K562 (cell line): Measurements from ENCODE around the gene PDZRN4. TPM values are rescaled to one million over a fixed set of nuclear protein-coding genes. Genes with fewer than 3 reads are reported as not detected.

Source experiments
- ATAC-seq: fragments of 200-7000 bp; cut with Tn5 transposase; 3 replicates; pipeline ENCODE4 v1.9.1; 2020; ENCODE audit warnings: moderate library complexity
- BruUV-seq: library from RNA; stranded (reverse); fragments of 400-500 nt; replicated peaks from 2 replicates; lab custom pipeline; 2021; lab: Mats Ljungman, UMichigan
- CTCF ChIA-PET: fragments of 300-600 bp; formaldehyde crosslinking; extraction: SDS; loops from one replicate; lab custom pipeline; 2021; ENCODE audit warnings: low intra/inter-chr PET ratio; lab: Yijun Ruan, JAX
- POLR2A ChIA-PET: fragments of 300-600, 350-650 bp; sonication (Branson Sonifier 250); formaldehyde crosslinking; extraction: SDS; loops from one replicate; lab custom pipeline; 2021; ENCODE audit warnings: antibody characterized with exemption, inconsistent platforms; lab: Yijun Ruan, JAX
- DNase-seq, 4 experiments: peaks; one replicate each; pipeline versions ENCODE4 v3.0.0 to v3.0.0-alpha.2; 2011 to 2018; ENCODE audit warnings: low spot score in 3 of 4, mixed read lengths in 3 of 4; ENCODE audit errors: extremely low read depth in 1 of 4
- FAIRE-seq: peaks from 2 replicates; lab custom pipeline; 2011; peaks lifted over from hg19 to GRCh38; lab: Jason Lieb, UNC
- H2AFZ ChIP-seq: 2 replicates; pipeline ENCODE4 v1.6.0; 2011; ENCODE audit warnings: low read depth, low read length, control low read depth, inconsistent platforms
- H3K27ac ChIP-seq: fragments of 200-600 bp; 3 replicates; pipeline ENCODE4 v1.8.0; 2011; ENCODE audit warnings: low read depth, mild to moderate bottlenecking, control low read depth, inconsistent platforms, low read length, moderate library complexity, mixed read lengths; ENCODE audit errors: extremely low read depth
- H3K27me3 ChIP-seq, 2 experiments: fragments of 300-600 bp in 1 of 2; 2 replicates in 1 of 2; 3 replicates in 1 of 2; pipeline versions ENCODE4 v1.6.0 to v1.8.0; 2011; ENCODE audit warnings: inconsistent platforms in 2 of 2, low read length in 2 of 2, mild to moderate bottlenecking in 1 of 2, mixed read lengths in 1 of 2, moderate library complexity in 1 of 2; ENCODE audit not compliant: control insufficient read depth in 2 of 2, insufficient read depth in 2 of 2
- H3K36me3 ChIP-seq: fragments of 300-600 bp; 3 replicates; pipeline ENCODE4 v1.8.0; 2011; ENCODE audit warnings: mild to moderate bottlenecking, low read length, inconsistent platforms; ENCODE audit not compliant: control insufficient read depth, insufficient read depth
- H3K4me1 ChIP-seq, 2 experiments: fragments of 200-600 bp in 1 of 2; replicated peaks in 1 of 2; 2 replicates in 1 of 2; 3 replicates in 1 of 2; pipeline versions ENCODE4 v1.5.1 to v1.8.0; 2011; ENCODE audit warnings: inconsistent platforms in 2 of 2, low read length in 2 of 2, mild to moderate bottlenecking in 1 of 2, mixed read lengths in 1 of 2, moderate library complexity in 1 of 2; ENCODE audit not compliant: control insufficient read depth in 2 of 2, insufficient read depth in 2 of 2
- H3K4me2 ChIP-seq: 2 replicates; pipeline ENCODE4 v1.6.1; 2011; ENCODE audit warnings: low read length, control low read depth, inconsistent platforms, mixed read lengths; ENCODE audit not compliant: insufficient read depth
- H3K4me3 ChIP-seq: fragments of 200-600 bp; sonication (generic), shearing (Covaris generic); 2 replicates; pipeline ENCODE4 v1.5.1; 2016; ENCODE audit warnings: control low read depth, inconsistent platforms
- H3K79me2 ChIP-seq: fragments of 200-600 bp; 3 replicates; pipeline ENCODE4 v1.8.0; 2011; ENCODE audit warnings: low read length, inconsistent platforms; ENCODE audit not compliant: control insufficient read depth, insufficient read depth
- H3K9ac ChIP-seq, 2 experiments: 2 replicates each; pipeline versions ENCODE4 v1.6.0 to v1.6.1; 2011; ENCODE audit warnings: low read depth in 2 of 2, low read length in 2 of 2, control low read depth in 1 of 2, inconsistent platforms in 1 of 2, mild to moderate bottlenecking in 1 of 2, mixed read lengths in 1 of 2; ENCODE audit not compliant: insufficient read depth in 1 of 2
- H3K9me1 ChIP-seq: one replicate; pipeline ENCODE4 v1.6.0; 2011; ENCODE audit warnings: inconsistent platforms, mild to moderate bottlenecking, low read length, moderate library complexity; ENCODE audit not compliant: control insufficient read depth, insufficient read depth
- H3K9me3 ChIP-seq: replicated peaks from 2 replicates; pipeline ENCODE4 v1.5.1; 2011; ENCODE audit warnings: low read depth, low read length, inconsistent platforms; ENCODE audit not compliant: control insufficient read depth, insufficient read depth
- H4K20me1 ChIP-seq: replicated peaks from 2 replicates; pipeline ENCODE4 v1.6.1; 2011; ENCODE audit warnings: low read length, inconsistent platforms, mixed read lengths; ENCODE audit not compliant: control insufficient read depth, insufficient read depth
- POLR2A ChIP-seq: fragments of 450-650 bp; conservative IDR thresholded peaks from 2 replicates; pipeline ENCODE4 v1.6.1; 2016
- SRSF3 ChIP-seq: fragments of 200-400 bp; formaldehyde crosslinking; IDR thresholded peaks from 2 replicates; pipeline ENCODE4 v1.6.1; 2016; ENCODE audit warnings: mild to moderate bottlenecking, low read length, moderate library complexity; ENCODE audit not compliant: insufficient read depth
- XRCC3 ChIP-seq: fragments of 450-650 bp; IDR thresholded peaks from 2 replicates; pipeline ENCODE4 v1.6.1; 2017; ENCODE audit warnings: mild to moderate bottlenecking, moderate library complexity
- ZNF583 ChIP-seq: fragments of 250-450 bp; sonication (Bioruptor Pico); IDR thresholded peaks from 2 replicates; pipeline ENCODE4 v1.4.0; 2020
- WGBS: fragments of 100-300 bp; shearing (Covaris generic); methylation state at CpG from one replicate; pipeline ENCODE4 v1.1.6; 2016; ENCODE audit warnings: low coverage, mixed read lengths; ENCODE audit not compliant: insufficient coverage; ENCODE audit errors: missing lambda C conversion rate; 5-methylcytosine and 5-hydroxymethylcytosine counted together
- in situ Hi-C: fragments of 300-500 bp; cut with MboI; formaldehyde crosslinking; loops from 4 replicates; pipeline ENCODE4 v1.15.0; 2018; ENCODE audit warnings: inconsistent platforms, mixed read lengths
- intact Hi-C: fragments of 100-400 bp; cut with micrococcal nuclease; formaldehyde crosslinking; loops from 2 replicates; pipeline ENCODE4 v1.14.2; 2022
- polyA plus RNA-seq, 8 experiments: library from polyadenylated mRNA; depleted of rRNA in 4 of 8; stranded (reverse) in 5 of 8; unstranded in 3 of 8; fragments of >200 nt; fragmentation: Nextera tagmentation in 2 of 8; fragmentation: Illumina TruSeq in 1 of 8; extraction: Ambion mirVana in 2 of 8; extraction: Trizol in 1 of 8; gene quantifications; 2 replicates each; pipeline versions ENCODE4 v1.2.1 to v1.2.3, GENCODE V29; 2011 to 2014; ENCODE audit warnings: inconsistent platforms in 1 of 8, missing spikeins in 1 of 8
- total RNA-seq, 7 experiments: library from RNA; depleted of rRNA in 6 of 7; stranded (reverse); fragments of >200 nt in 6 of 7; fragmentation: Illumina TruSeq in 2 of 7; extraction: Trizol in 2 of 7; gene quantifications; 2 replicates each; pipeline versions ENCODE4 v1.2.1 to v1.2.3, GENCODE V29; 2011 to 2021; ENCODE audit warnings: low replicate concordance in 1 of 7
- TF ChIP-seq, protein P1 (sequence below): fragments of 450-650 bp; conservative IDR thresholded peaks from 2 replicates; pipeline ENCODE4 v1.6.1; 2016; ENCODE audit warnings: missing genetic modification characterization, low read depth, mild to moderate bottlenecking, control low read depth, missing compliant biosample characterization
- TF ChIP-seq, protein P2 (sequence below): sonication (generic); formaldehyde crosslinking; IDR thresholded peaks from 2 replicates; pipeline ENCODE4 v1.8.0; 2022; ENCODE audit warnings: mild to moderate bottlenecking, low read depth, missing genetic modification reagents

PDZRN4 gene
- total and polyA plus RNA-seq, 9 of the 15 experiments (the other 6 are each of a cell fraction or from before 2014, with no cell fraction given) = not detected

DNA sequence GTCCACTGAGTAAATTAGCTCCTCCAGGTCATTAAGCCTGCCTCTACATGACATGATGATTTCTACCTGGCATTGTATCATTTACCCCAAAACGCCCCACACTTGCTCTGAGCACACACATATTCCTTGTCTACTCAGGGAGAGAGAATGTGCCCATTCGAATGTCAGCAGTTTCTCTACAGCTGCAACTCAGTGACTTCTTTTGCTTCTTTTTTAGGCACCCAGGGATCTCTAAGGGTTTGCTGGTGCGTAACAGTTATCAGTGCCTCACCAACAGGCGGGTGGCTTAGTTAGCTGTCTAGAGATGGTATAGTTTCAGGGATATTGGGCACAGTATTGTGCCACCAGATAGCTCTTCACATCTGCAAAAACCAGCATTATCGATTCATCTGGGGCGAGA lies 316.9 kb downstream of the PDZRN4 start:
- intact Hi-C loops (no loop called here), in situ Hi-C loops (no loop called here)
- Histone ChIP-seq H3K4me2 (no peak overlapping the region), H3K4me3 (no peak overlapping the region), H3K4me1 (no peaks in the 10 kb centered on the region), H3K9ac (no peak overlapping the region), H3K36me3 (no peaks in the 10 kb centered on the region), H4K20me1 (no peaks in the 10 kb centered on the region), H3K79me2 (no peaks in the 10 kb centered on the region), H3K9me3 (no peaks in the 10 kb centered on the region), H3K27me3 (no peaks in the 10 kb centered on the region), H3K9me1 (no peaks in the 10 kb centered on the region), H3K27ac (no peak overlapping the region), H2AFZ (no peak overlapping the region)
- DNase-seq (no peak), FAIRE-seq (no peak), ATAC-seq (no peak)
- POLR2A ChIA-PET = no interaction called here
- CTCF ChIA-PET = no interaction called here
- TF ChIP-seq POLR2A = no peak
- TF ChIP-seq XRCC3 = no peak
- TF ChIP-seq, protein P1, sequence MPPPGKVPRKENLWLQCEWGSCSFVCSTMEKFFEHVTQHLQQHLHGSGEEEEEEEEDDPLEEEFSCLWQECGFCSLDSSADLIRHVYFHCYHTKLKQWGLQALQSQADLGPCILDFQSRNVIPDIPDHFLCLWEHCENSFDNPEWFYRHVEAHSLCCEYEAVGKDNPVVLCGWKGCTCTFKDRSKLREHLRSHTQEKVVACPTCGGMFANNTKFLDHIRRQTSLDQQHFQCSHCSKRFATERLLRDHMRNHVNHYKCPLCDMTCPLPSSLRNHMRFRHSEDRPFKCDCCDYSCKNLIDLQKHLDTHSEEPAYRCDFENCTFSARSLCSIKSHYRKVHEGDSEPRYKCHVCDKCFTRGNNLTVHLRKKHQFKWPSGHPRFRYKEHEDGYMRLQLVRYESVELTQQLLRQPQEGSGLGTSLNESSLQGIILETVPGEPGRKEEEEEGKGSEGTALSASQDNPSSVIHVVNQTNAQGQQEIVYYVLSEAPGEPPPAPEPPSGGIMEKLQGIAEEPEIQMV (tag) = no peak
- BruUV-seq = no TSS peak
- 0% methylated on average over 6 of the region's 6 CpGs for WGBS

- H3K4me1 ChIP-seq = no peaks in the 10 kb centered on the region
- H3K9me1 ChIP-seq = no peaks in the 10 kb centered on the region
- H3K9ac ChIP-seq = no peak overlapping the region
- H3K79me2 ChIP-seq = no peaks in the 10 kb centered on the region
- no peaks in the 10 kb centered on the region for H3K36me3 ChIP-seq
- WGBS = 0% methylated on average over 3 of the region's 3 CpGs
- POLR2A ChIA-PET = interaction anchor here (1.4 kb wide), 1 partner anchor 10 kb away, joined by 3 read pairs; no protein-coding TSS in a partner anchor
- H4K20me1 ChIP-seq = no peaks in the 10 kb centered on the region
- H3K27ac ChIP-seq = no peak overlapping the region
- no peak overlapping the region for H3K4me3 ChIP-seq
- FAIRE-seq = no peak
- H3K9me3 ChIP-seq = no peaks in the 10 kb centered on the region
- no TSS peak for BruUV-seq
- in situ Hi-C loops (no loop called here), intact Hi-C loops (no loop called here)
- H3K27me3 ChIP-seq = no peaks in the 10 kb centered on the region
- no peak overlapping the region for H3K4me2 ChIP-seq
- no peak overlapping the region for H2AFZ ChIP-seq
- TF ChIP-seq, protein P2, sequence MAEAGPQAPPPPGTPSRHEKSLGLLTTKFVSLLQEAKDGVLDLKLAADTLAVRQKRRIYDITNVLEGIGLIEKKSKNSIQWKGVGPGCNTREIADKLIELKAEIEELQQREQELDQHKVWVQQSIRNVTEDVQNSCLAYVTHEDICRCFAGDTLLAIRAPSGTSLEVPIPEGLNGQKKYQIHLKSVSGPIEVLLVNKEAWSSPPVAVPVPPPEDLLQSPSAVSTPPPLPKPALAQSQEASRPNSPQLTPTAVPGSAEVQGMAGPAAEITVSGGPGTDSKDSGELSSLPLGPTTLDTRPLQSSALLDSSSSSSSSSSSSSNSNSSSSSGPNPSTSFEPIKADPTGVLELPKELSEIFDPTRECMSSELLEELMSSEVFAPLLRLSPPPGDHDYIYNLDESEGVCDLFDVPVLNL = no peak
- TF ChIP-seq ZNF583 (CRISPR knock-in tag) (no peak), SRSF3 (no peak)
- no peak for ATAC-seq
- no peak for DNase-seq
- CTCF ChIA-PET = no interaction called here
Measured at GRCh38 chr12:41507286-41507685, 319.2 kb downstream of the PDZRN4 start.
